HG03103 (cell line): ENCODE measurements around the gene PIGU.
A peak's percentile ranks its signal among the peaks of the same experiment; 100 is the strongest.

Experiments
- ATAC-seq: cut with Tn5 transposase; IDR thresholded peaks from one replicate; pipeline ENCODE4 v1.9.1; 2021; ENCODE audit warnings: low read depth; ENCODE audit not compliant: unreplicated experiment

The PIGU gene

DNA sequence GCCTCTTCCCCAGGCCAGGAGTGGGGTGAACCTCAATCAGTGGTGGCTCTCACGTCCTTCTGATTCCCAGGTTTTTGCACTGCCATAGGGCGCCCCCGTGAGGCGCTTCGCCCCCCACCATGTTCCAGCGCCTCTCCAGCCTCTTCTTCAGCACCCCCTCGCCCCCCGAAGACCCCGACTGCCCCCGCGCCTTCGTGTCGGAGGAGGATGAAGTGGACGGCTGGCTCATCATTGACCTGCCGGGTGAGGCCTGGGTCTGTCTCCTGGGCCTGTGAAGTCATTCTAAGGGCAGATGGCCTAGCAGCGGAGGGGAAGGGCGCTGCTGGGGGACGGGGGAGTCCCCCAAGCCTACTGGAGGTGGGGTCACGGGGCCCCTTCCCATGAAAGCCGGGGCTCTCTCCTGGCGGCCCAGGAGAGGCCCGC is 31.7 kb upstream of the PIGU start:
- ATAC-seq = no peak

DNA sequence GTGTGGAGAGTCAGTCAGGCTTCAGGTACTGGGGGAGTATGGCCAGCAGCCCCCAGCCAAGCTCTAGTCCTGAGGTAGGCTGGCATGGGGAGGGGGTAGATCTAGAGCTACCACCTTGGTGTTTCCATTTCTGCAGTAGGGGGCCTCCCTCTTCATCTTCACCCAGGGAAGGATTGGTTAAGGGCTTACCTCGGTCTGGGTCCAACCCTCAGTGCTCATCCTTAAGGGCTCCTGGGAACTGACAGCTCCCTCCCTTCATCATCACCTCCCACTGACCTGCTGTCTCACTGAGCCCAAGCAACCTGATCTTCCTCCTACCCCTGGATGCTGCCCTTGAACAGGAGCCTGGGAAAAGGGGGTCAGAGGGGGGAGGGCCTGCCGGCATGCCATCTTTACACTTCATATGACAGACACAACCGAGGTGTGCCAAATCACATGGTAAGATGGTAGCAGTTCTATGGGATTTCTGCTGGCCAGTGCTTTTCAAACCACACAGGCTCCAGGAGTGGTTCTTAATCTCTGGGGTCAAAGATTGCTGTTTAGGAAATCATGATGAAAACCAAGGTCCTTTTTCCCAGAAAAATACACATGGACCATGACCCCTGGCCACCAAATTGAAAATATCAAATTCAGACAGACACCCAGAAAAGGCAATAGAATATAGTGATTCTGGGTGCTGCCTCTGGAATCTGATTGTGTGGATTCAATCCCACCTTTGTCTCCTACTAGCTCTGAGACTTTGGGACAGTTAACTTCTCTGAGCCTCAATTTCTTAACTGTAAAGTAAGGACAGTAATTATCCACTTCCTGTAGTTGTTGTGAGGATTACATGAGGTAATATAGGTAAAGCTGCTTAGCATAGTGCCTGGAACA is 30.3 kb upstream of the PIGU start:
- ATAC-seq = no peak

DNA sequence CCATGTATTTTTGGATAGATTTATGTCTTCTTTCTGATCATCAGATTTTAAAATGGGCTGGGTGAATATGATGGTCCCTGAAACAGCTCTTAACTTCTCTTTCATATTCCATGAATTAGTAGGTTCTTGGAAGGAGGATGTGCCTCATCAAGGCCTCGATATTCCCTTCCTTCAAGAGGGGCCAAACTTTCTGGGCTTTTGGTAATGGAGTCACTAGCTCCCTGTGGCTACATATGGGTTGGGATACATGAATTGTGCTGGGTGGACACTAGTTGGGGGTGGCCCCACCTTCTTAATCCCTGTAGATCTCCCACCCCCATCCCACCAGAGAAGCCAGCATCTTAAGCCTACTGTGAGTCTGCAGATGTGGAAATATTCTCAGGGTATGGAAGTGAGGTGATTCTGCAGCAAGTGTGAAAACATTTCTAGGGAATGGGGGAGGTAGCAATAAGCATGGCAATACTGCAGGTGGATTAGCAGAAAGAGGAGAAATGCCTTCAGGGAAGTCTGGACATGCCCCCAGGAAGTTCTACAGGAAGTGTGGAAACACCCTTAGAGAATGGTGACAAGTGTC is 29.5 kb upstream of the PIGU start:
- ATAC-seq = no peak

DNA sequence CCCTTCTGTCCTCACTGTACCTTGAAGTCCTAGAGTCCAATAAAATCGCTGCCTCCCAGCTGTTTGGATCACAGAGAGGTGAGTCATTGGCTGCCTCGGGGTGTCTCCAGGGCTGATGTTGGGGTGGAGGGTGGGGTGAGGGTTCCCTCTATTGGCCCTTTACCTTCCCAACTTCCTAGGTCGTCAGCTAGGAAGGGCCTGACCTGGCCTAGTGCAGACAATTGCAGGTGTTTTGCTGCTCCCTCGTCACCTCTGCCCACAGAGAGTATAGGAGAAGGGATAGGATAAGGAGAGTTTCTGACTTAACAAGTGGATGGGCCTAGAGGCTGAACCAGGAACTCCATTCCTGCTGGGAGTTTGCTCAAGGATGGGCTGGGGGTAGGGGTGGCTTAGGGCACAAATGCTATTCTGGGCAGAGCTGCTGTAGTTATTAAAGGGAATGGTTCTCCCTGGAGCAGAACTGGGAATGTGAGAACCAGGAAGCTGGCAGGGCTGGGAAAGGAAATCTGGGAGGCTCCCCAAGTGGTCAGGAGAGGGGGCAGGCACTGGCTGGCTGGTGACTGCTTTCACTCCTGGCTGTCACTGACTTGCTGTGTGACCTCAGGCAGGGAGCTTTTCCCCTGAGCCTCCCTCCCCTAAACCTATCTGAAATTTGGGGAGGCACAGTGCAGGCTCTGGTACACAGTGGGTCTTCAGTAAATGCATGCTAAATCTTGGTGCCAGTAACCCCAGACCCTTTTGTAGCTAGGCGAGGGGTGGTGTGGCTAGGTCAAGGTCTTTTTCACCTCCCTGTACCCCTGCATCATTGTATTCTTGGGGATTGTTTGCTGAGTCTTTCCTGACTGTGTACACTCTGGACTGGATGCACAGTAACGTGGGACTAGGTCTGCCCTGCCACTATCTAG is 28.8 kb upstream of the PIGU start:
- ATAC-seq = no peak

DNA sequence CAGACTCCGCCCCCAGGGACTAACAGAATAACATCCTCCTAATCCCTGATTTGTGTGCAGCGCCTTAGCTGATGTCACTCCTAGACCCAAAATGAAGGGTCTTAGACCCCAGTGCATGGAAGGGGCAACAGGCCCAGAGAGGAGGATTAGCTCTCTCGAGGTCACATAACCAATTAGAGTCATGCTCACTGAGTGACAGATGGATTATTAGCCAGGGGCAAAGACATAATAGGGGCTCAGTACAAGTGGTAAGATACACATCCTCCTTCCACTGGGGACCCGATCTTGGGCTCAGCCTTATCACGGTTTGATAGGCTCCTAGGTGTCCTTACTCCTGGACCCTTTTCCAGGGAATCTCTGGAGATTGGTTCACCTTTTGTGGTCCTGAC is 28.1 kb upstream of the PIGU start:
- no peak for ATAC-seq

DNA sequence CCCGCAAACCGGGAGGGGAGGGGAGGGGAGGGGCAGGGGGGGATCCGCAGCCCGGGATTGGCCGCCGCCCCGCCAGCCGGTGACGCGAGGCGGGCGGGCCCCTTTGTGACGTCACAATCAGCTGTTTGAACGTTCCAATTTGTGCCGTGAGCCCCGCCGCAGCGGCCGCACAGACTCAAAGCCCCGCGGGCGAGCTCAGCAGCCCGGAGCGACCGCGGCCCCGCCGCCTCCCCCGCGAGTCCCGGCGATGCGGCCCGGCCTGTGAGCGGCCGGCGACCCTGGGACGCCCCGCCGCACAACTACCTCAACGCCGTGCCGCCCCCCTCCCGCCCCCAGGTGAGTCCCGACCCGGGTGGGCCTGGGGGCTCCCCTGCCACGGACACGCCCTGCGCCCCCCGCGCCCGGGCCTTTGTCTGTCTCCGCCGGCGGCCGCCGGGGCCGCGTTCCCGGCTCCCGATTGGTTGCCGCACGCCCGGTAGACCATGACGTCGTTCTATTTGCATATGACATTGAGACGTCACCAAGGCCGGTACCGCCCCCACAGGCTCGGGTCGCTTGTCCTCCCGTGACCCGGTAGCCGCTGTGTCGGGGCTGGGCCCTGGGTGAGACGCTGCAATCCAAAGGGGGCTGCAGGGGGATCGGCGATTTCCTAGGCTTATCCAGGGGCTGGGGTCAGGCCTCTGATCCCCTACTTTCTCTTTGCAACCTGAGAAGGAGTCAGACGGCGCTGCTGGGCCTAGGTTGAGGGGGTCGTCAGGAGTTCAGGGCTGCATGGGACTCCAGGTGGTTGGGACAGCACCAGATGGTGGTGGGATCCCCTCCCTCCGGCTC is 27.5 kb upstream of the PIGU start, which contains the start of gene TP53INP2:
Gene TP53INP2 (plus strand): TSS at position 168 of the 831 bp plus-strand sequence. CDS start 4,396 bp downstream, outside the sequence.
- peak; percentile 41 for ATAC-seq

DNA sequence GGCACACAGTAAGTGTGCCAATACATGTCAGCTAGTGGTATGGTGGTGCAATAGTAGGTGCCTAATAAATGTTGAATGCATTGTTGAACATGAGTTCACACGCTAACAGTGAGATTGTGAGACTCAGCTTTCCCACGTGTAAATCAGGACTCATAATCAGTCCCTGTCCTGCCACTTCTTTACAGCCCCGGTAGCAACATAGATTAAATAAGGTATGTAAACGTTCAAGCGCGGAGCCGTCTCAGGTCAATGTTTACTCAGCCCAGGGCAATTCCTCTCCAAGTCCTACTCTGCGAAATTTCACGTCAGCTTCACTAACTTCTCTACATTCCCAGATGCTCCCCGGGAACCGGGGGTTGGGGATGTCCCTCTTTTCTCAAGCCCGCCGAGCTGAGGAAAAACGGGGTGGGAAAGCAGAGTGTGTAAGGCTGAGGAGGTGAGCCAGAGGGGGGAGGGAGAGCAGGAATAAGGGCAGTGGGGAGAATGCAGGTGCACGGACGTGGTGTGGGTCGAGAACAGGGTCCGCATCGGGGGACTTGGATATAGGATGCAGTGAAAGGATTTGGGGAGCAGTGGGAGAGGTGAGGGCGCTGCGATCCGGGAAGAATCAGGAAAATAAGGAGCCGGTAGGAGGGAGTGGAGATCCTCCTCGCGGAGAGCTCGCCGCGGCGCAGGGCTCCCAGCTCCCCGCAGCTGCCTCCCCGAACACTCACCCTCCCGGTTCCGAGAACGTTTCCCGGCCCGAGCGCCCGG is 26.7 kb upstream of the PIGU start:
- no peak for ATAC-seq

DNA sequence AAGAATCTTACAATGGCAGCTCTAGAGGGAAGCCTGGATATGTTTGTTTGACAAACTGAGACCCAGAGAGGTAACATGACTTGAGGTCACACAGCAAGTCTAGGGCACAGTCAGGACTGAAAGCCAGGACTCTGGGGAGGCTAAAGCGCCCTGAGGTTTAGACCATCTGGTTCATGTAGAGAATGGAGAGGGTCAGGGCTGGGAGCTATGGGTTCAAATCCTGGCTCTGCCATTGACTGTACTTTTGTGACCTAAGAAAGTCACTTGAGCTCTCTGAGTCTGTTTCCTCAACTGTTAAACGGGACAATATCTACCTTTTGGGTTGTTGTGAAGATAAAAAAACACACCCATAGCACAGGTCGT is 26.1 kb upstream of the PIGU start:
- ATAC-seq = no peak

DNA sequence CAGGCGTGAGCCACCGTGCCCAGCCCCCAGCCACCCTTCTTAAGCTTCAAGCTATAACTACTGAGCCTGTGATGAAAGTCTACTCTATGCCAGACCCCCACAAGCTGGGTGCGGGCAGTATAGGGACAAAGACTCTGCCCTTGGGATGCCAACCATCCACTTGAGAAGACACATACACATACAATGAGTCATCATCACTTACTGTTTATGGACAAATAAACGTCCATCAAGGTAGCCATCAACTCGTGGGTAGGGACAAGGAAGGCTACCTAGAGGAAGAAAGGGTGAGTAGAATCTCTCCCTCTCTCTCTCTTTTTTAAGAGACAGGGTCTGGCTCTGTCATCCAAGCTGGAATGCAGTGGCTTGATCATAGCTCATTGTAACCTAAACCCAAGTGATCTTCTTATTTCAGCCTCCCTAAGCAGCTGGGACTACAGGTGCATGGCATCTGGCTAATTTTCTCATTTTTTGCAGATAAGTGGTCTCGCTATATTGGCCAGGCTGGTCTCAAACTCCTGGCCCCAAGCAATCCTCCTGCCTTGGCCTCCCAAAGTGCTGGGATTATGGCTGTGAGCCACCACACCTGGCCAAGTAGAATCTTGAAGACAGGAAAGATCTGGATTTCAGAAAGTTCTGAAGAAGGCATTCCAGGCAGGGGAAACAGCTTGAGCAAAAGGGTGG is 24.7 kb upstream of the PIGU start:
- ATAC-seq = no peak

DNA sequence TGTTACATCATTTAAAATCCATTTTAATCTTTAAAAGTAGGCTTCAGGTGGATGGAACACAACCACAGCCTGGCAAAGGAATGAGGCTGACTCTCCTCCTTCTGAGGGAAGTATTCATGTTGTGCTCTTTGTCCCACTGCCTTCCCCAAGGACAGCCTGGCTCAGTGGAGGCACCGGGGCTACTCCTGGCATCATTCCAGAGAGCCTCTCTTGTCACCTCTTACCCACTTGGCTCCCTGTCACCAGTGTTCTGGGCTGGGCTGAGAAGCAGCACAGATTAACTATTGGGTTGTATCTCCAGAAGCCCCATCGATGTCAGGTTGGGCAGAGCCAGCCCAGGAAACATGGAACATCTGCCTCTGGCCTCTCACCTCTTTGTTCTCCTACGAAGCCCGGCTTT is 16.5 kb upstream of the PIGU start:
- ATAC-seq = no peak

DNA sequence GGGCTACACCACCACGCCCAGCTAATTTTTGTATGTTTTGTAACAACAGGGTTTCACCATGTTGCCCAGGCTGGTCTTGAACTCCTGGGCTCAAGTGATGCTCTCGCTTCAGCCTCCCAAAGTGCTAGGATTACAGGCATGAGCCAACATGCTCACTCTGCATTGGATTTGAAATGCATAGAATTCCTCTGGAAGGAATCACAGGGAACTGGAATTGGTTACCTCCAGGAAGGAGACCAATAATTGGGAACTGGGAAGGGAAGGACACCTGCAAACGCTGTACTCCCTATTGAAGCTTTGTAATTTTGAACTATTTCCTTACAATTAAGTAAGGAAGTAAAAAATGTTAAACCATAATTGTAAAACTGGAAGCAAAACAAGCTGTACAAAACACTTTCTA is 14.9 kb upstream of the PIGU start:
- no peak for ATAC-seq

DNA sequence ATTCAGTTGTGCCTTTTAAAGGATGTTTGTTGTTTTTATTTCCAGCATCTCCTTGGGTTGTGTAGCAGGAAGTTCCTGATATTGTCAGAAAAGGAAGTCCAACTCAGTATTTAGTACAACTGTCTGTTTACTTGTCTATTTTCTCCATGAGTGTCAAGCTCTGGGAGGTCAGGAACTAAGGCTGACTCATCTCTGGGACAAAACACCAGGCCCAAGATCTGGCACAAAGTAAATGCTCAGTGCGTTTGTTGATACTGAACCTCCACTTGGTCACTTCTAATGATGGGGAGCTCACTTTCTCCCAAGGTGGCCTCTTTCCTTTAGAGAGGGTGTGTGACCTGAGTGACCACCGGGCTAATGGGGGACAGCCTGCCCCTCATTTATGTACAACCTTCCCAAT is 12.6 kb upstream of the PIGU start:
- no peak for ATAC-seq

DNA sequence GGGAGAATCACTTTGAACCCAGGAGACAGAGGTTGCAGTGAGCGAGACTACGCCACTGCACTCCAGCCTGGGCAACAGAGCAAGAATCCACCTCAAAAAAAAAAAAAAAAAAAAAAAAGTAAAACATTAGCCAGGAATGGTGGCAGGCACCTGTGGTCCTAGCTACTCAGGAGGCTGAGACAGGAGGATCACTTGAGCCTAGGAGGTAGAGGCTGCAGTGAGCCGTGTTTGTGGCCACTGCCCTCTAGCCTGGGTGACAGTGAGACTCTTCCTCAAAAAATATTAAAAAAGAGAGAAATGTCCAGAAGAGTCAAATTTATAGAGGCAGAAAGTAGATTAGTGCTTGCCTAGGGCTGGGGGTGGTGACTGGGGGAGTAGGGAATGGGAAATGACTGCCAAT is 6.8 kb upstream of the PIGU start:
- ATAC-seq = no peak

DNA sequence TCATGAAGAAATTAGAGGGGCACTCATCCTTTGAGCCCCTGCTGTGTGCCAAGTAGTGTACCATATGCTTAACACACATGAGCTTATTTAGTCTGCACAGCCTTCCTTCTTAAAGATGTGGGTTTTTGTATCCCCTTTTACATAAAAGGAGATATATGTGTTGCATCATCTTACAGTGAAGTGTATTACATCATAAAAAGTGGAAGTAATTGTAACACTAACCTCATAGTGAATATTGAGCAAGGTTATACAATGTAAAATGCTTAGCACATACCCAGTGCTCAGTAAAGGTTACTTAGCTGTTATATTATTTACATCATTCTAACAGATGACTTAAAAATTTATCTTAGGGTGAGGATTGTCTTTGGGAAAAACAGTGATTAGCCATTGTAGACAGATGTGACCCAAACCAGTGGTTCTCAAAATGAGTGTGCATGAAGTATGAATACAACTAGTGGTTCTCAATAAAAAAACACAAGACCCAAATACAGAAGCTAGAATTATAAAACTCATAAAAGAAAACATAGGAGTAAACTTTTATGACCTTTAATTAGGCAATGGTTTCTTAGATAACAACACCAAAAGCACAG is 3.8 kb upstream of the PIGU start:
- ATAC-seq = no peak

DNA sequence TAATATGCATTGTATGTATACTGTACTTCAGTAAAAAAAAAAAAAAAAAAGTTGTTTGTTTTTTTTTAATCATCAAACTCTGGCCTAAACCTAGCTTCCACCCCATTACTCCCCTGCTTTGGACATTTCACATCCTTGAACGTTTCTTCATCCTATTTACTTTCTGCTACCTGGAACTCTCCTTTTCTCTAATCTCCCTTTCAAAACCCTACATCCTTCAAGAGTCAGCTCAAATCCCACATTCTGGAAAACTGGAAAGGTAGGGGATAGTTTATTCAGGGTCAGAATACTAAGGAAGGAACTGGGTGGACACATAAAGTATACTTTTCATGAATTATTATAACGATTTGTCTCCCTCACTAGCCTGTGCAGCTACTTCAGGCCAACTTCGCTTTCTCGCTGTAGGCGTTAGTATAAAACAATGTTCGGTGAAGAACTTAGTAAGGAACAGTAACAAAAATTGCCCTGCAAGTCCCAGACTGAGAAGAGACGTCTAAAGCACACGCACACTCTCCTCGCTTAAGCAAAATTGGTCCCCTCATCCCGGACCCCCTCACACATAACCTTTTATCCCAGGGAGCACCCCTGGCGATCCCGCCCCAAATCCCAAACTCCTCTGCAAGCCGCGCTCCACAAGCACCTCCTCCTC is 775 bp downstream of the PIGU start:
- ATAC-seq = no peak

DNA sequence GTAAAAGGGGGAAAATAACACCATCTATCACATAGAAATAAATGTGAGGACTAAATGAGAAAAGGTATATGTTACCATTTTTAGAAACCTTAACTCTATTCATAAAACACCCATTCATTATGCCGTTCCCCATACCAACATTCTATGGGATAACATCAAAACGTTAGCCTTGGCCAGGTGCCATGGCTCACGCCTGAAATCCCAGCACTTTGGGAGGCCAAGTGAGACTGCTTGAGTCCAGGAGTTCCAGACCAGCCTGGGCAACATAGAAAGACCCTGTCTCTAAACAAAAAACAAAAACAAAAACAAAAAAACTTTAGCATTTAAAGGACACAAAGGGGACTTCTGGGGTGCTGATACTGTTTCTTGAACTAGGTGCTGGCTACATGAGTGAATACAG is 1.3 kb downstream of the PIGU start:
- ATAC-seq = no peak

DNA sequence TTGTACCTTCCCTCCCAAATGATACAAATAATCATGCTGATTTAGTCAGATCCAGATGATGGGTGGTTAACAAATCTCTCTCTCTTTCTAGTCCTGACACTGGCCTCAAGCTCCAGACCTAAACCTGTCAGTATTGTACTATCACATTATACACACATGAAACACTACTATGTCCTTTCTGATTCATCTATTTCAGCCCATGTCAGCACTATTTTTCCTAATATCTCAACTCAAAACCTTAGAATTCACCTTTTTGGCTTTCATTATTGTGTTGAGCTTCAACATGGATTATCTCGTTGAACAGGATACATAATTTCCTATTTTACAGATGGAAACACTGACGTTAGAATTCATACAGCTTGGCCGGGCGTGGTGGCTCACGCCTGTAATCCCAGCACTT is 3.5 kb downstream of the PIGU start:
- ATAC-seq = no peak

DNA sequence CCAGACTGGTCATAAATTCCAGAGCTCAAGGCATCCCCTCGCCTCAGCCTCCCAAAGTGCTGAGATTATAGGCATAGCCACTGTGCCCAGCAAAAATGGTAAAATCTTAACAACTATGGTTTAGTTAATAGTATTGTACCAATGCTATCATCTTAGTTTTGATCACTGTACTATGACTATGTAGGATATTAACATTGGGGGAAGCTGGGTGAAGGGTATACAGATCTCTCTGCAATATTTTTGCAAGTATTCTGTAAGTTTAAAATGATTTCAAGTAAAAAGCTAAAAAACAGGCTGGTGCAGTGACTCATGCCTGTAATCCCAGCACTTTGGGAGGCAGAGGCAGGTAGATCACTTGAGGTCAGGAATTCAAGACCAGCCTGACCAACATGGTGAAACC is 7.8 kb downstream of the PIGU start:
- no peak for ATAC-seq
